GM12878 (cell line): Measurements from ENCODE around the gene FURIN. TPM values are rescaled to one million over a fixed set of nuclear protein-coding genes. Genes with fewer than 3 reads are reported as not detected.
"Not testable (repeated sequence)": the region's sequence is repeated elsewhere in the genome, so short reads cannot be mapped to it uniquely, and the experiment has no call there.

Experiments used
- ATAC-seq: fragments of 200-7000 bp; cut with Tn5 transposase; 3 replicates; pipeline ENCODE4 v1.9.1; 2020; ENCODE audit warnings: mild to moderate bottlenecking, moderate library complexity
- BruUV-seq: library from RNA; stranded (reverse); fragments of 400-500 nt; replicated peaks from 2 replicates; lab custom pipeline; 2021; lab: Mats Ljungman, UMichigan
- CTCF ChIA-PET: fragments of 300-600 bp; sonication (Branson Sonifier 250); formaldehyde crosslinking; extraction: SDS; loops from one replicate; lab custom pipeline; 2021; ENCODE audit warnings: inconsistent platforms; lab: Yijun Ruan, JAX
- POLR2A ChIA-PET: fragments of 350-600 bp; formaldehyde crosslinking; extraction: SDS; loops from one replicate; lab custom pipeline; 2021; ENCODE audit warnings: inconsistent platforms; lab: Charles Lee
- RAD21 ChIA-PET: fragments of 300-600 bp; sonication (Branson Sonifier 250); formaldehyde crosslinking; loops from one replicate; lab custom pipeline; 2023; ENCODE audit warnings: antibody characterized with exemption; ENCODE audit not compliant: unreplicated experiment; lab: Charles Lee
- SMC1A ChIA-PET: fragments of 300-600 bp; sonication (Branson Sonifier 250); formaldehyde crosslinking; loops from one replicate; lab custom pipeline; 2023; ENCODE audit not compliant: unreplicated experiment, uncharacterized antibody; lab: Charles Lee
- DNase-seq: peaks from one replicate; pipeline ENCODE4 v3.0.0-alpha.2; 2011; ENCODE audit warnings: low read depth, low spot score
- FAIRE-seq: peaks from 3 replicates; lab custom pipeline; 2011; peaks lifted over from hg19 to GRCh38; lab: Jason Lieb, UNC
- H2AFZ ChIP-seq: 2 replicates; pipeline ENCODE4 v1.6.0; 2011; ENCODE audit warnings: low read depth, low read length, control low read depth; ENCODE audit not compliant: control insufficient read depth
- H3K27ac ChIP-seq: 2 replicates; pipeline ENCODE4 v1.5.1; 2011; ENCODE audit warnings: control low read depth; ENCODE audit not compliant: control insufficient read depth, insufficient read depth
- H3K27me3 ChIP-seq, 2 experiments: replicated peaks in 1 of 2; 2 replicates each; pipeline versions ENCODE4 v1.6.0 to v1.6.1; 2011; ENCODE audit warnings: low read length in 1 of 2; ENCODE audit not compliant: control insufficient read depth in 2 of 2, insufficient read depth in 2 of 2
- H3K36me3 ChIP-seq, 2 experiments: 2 replicates each; pipeline ENCODE4 v1.5.1; 2011; ENCODE audit warnings: low read length in 1 of 2; ENCODE audit not compliant: control insufficient read depth in 2 of 2, insufficient read depth in 2 of 2
- H3K4me1 ChIP-seq: 2 replicates; pipeline ENCODE4 v1.6.1; 2011; ENCODE audit warnings: mild to moderate bottlenecking, low read length, moderate library complexity, mixed read lengths; ENCODE audit not compliant: control insufficient read depth, insufficient read depth
- H3K4me2 ChIP-seq: 2 replicates; pipeline ENCODE4 v1.6.0; 2011; ENCODE audit warnings: control low read depth; ENCODE audit not compliant: control insufficient read depth, insufficient read depth
- H3K4me3 ChIP-seq: fragments of 200-600 bp; sonication (generic); 2 replicates; pipeline ENCODE4 v1.5.1; 2016
- H3K79me2 ChIP-seq: 2 replicates; pipeline ENCODE4 v1.6.0; 2011; ENCODE audit warnings: low read length; ENCODE audit not compliant: control insufficient read depth, insufficient read depth
- H3K9ac ChIP-seq: 2 replicates; pipeline ENCODE4 v1.8.0; 2011; ENCODE audit warnings: low read length, control low read depth, mixed read lengths; ENCODE audit not compliant: control insufficient read depth, insufficient read depth
- H3K9me3 ChIP-seq: replicated peaks from 3 replicates; pipeline ENCODE4 v1.5.1; 2011; ENCODE audit warnings: mild to moderate bottlenecking, low read length; ENCODE audit not compliant: control insufficient read depth, insufficient read depth
- H4K20me1 ChIP-seq: 2 replicates; pipeline ENCODE4 v1.6.0; 2011; ENCODE audit not compliant: control insufficient read depth, insufficient read depth
- BACH1 ChIP-seq: fragments of 450-650 bp; IDR thresholded peaks from 2 replicates; pipeline ENCODE4 v1.6.1; 2017; ENCODE audit warnings: mild to moderate bottlenecking, borderline replicate concordance
- BCL3 ChIP-seq: IDR thresholded peaks from 2 replicates; pipeline ENCODE4 v1.6.1; 2011; ENCODE audit warnings: borderline replicate concordance, low read depth, mild to moderate bottlenecking, moderate library complexity, low read length; ENCODE audit not compliant: insufficient read depth, poor library complexity, severe bottlenecking
- CHD2 ChIP-seq: IDR thresholded peaks from 2 replicates; pipeline ENCODE4 v1.6.1; 2011; ENCODE audit warnings: low read depth, low read length, improper control_type of control experiment, borderline replicate concordance
- CREB1 ChIP-seq: IDR thresholded peaks from 2 replicates; pipeline ENCODE4 v1.6.1; 2012; ENCODE audit warnings: low read depth, mild to moderate bottlenecking, inconsistent platforms
- EP300 ChIP-seq, 2 experiments: fragments of 150-350 bp in 1 of 2; IDR thresholded peaks; 2 replicates each; pipeline ENCODE4 v1.6.1; 2011 to 2012; ENCODE audit warnings: low read depth in 2 of 2, low read length in 2 of 2, borderline replicate concordance in 1 of 2, improper control_type of control experiment in 1 of 2, inconsistent platforms in 1 of 2; ENCODE audit not compliant: control insufficient read depth in 1 of 2
- ETV6 ChIP-seq, 2 experiments: fragments of 450-650 bp in 1 of 2; IDR thresholded peaks in 1 of 2; conservative IDR thresholded peaks in 1 of 2; 2 replicates each; pipeline ENCODE4 v1.6.1; 2014; ENCODE audit warnings: antibody characterized with exemption in 1 of 2, borderline replicate concordance in 1 of 2, low read depth in 1 of 2, mild to moderate bottlenecking in 1 of 2, moderate library complexity in 1 of 2
- GATAD2B ChIP-seq: fragments of 450-650 bp; conservative IDR thresholded peaks from 2 replicates; pipeline ENCODE4 v1.6.1; 2017; ENCODE audit warnings: low read depth, mild to moderate bottlenecking, moderate library complexity
- IKZF2 ChIP-seq, 2 experiments: fragments of 450-650 bp; IDR thresholded peaks; 2 replicates each; pipeline ENCODE4 v1.6.1; 2017; ENCODE audit warnings: mild to moderate bottlenecking in 2 of 2, moderate library complexity in 2 of 2
- IRF4 ChIP-seq: IDR thresholded peaks from 2 replicates; pipeline ENCODE4 v1.6.1; 2011; ENCODE audit warnings: low read depth, low read length
- MEF2A ChIP-seq: IDR thresholded peaks from 2 replicates; pipeline ENCODE4 v1.6.1; 2011; ENCODE audit warnings: low read depth, mild to moderate bottlenecking, low read length, moderate library complexity; ENCODE audit not compliant: insufficient read depth
- MTA2 ChIP-seq: fragments of 450-650 bp; IDR thresholded peaks from 2 replicates; pipeline ENCODE4 v1.6.1; 2016; ENCODE audit warnings: low read depth, mild to moderate bottlenecking, moderate library complexity
- NKRF ChIP-seq: fragments of 450-650 bp; conservative IDR thresholded peaks from 2 replicates; pipeline ENCODE4 v1.6.1; 2017; ENCODE audit warnings: mild to moderate bottlenecking, moderate library complexity
- NR2F1 ChIP-seq: fragments of 450-650 bp; conservative IDR thresholded peaks from 2 replicates; pipeline ENCODE4 v1.6.1; 2017; ENCODE audit warnings: mild to moderate bottlenecking
- PML ChIP-seq: IDR thresholded peaks from 2 replicates; pipeline ENCODE4 v1.6.1; 2012; ENCODE audit warnings: low read length, inconsistent platforms
- RELB ChIP-seq: fragments of 450-650 bp; IDR thresholded peaks from 2 replicates; pipeline ENCODE4 v1.6.1; 2017; ENCODE audit warnings: low read depth, mild to moderate bottlenecking, moderate library complexity
- RUNX3 ChIP-seq: IDR thresholded peaks from 2 replicates; pipeline ENCODE4 v1.6.1; 2012; ENCODE audit warnings: low read length, inconsistent platforms
- TCF12 ChIP-seq: IDR thresholded peaks from 2 replicates; pipeline ENCODE4 v1.6.1; 2011; ENCODE audit warnings: low read depth, mild to moderate bottlenecking, low read length
- ZNF384 ChIP-seq: IDR thresholded peaks from 2 replicates; pipeline ENCODE4 v1.6.1; 2012; ENCODE audit warnings: low read depth, mild to moderate bottlenecking, low read length, improper control_type of control experiment, borderline replicate concordance
- WGBS: methylation state at CpG from one replicate; pipeline ENCODE4 v1.1.6; 2016; ENCODE audit warnings: low lambda C conversion rate; ENCODE audit not compliant: insufficient replicate concordance, insufficient coverage; ENCODE audit errors: missing lambda C conversion rate; 5-methylcytosine and 5-hydroxymethylcytosine counted together
- in situ Hi-C: fragments of 300-500 bp; cut with MboI; formaldehyde crosslinking; loops from 9 replicates; pipeline ENCODE4 v1.14.3; 2018; ENCODE audit warnings: mixed read lengths
- intact Hi-C: fragments of 100-400 bp; cut with micrococcal nuclease; formaldehyde crosslinking; loops from one replicate; pipeline ENCODE4 v1.14.2; 2022; ENCODE audit not compliant: unreplicated experiment
- polyA plus RNA-seq, 11 experiments: library from polyadenylated mRNA; depleted of rRNA in 4 of 11; unstranded in 6 of 11; stranded (reverse) in 5 of 11; fragments of >200 nt; fragmentation: Nextera tagmentation in 4 of 11; fragmentation: Illumina TruSeq in 1 of 11; extraction: Ambion mirVana in 4 of 11; extraction: Trizol in 1 of 11; gene quantifications; 1 replicate in 1 of 11; 2 replicates in 10 of 11; pipeline versions ENCODE4 v1.2.1 to v1.2.3, GENCODE V29; 2011 to 2016; ENCODE audit warnings: inconsistent platforms in 2 of 11, missing spikeins in 2 of 11, low read depth in 1 of 11
- total RNA-seq, 4 experiments: library from RNA; depleted of rRNA in 3 of 4; stranded (reverse); fragments of >200 nt in 3 of 4; fragmentation: Illumina TruSeq in 1 of 4; extraction: Trizol in 1 of 4; gene quantifications; 2 replicates each; pipeline versions ENCODE4 v1.2.1 to v1.2.3, GENCODE V29; 2013 to 2021

Gene FURIN
- total and polyA plus RNA-seq, 10 of the 15 experiments (the other 5 are each of a cell fraction or from before 2014, with no cell fraction given), result 0.47 to 39.9 (median 8.0) TPM

GRCh38 chr15:90897131-90897655, 28.8 kb downstream of the FURIN start:
- SMC1A ChIA-PET, result interaction anchor here (1.3 to 12.3 kb wide), 4 partner anchors 11 to 249 kb away, joined by 4 to 225 read pairs (median 14); partner anchors contain the start of genes HDDC3 and UNC45A
- in situ Hi-C loops, H3K9me3 ChIP-seq, H3K9ac ChIP-seq, intact Hi-C loops, H3K36me3 ChIP-seq, BruUV-seq, H3K4me3 ChIP-seq, H3K79me2 ChIP-seq, H3K27me3 ChIP-seq, H4K20me1 ChIP-seq, FAIRE-seq: not testable (repeated sequence)
- 20% methylated on average over 12 of the region's 14 CpGs for WGBS
- Histone ChIP-seq H2AFZ (peak overlapping the region; percentile 21), H3K27ac (peak overlapping the region; percentile 71), H3K4me1 (peaks cover 25% of the 10 kb centered on the region), H3K4me2 (peak overlapping the region; percentile 79; the same call in 1 of the 2 replicates)
- DNase-seq (peak; percentile 56), ATAC-seq (peak; percentile 83)
- POLR2A ChIA-PET, result interaction anchor here (0.6 to 5.4 kb wide), 6 partner anchors 29 to 1926 kb away, joined by 3 to 29 read pairs (median 5); partner anchors contain the start of genes HDDC3 and UNC45A
- RAD21 ChIA-PET, result interaction anchor here (1.1 to 5.0 kb wide), 6 partner anchors 11 to 578 kb away, joined by 3 to 58 read pairs (median 5); partner anchors contain the start of genes FES and HDDC3
- CTCF ChIA-PET, result interaction anchor here (0.6 to 15.1 kb wide), 4 partner anchors 11 to 129 kb away, joined by 3 to 480 read pairs (median 19); partner anchors contain the start of genes HDDC3 and UNC45A
- TF ChIP-seq CHD2 (peak; percentile 40; the same call in 1 of the 2 replicates), IRF4 (peak; percentile 85; the same call in 1 of the 2 replicates), EP300 (IDR thresholded peaks at IDR 0.05; ENCODE audit: borderline replicate concordance in 1 of 2, control insufficient read depth in 1 of 2, low read depth in 2 of 2, low read length in 2 of 2) (peak; percentile 88 to 94), NR2F1 (0 out of 2 replicates have a peak, but pooled peaks have one; percentile 19), GATAD2B (peak; percentile 35; the same call in 1 of the 2 replicates), CREB1 (peak; percentile 56; the same call in 1 of the 2 replicates), BACH1 (peak; percentile 47; the same call in 1 of the 2 replicates), ZNF384 (peak; percentile 93), PML (peak; percentile 77), ETV6 (conservative IDR thresholded peaks at IDR 0.05 in 1 of 2, IDR thresholded peaks at IDR 0.05 in 1 of 2; ENCODE audit: borderline replicate concordance in 1 of 2, low read depth in 1 of 2) (peak in 1 of 2 experiments; percentile 64; a peak in 1 of 4 replicates), RELB (peak; percentile 94), MTA2 (peak; percentile 87), MEF2A (peak; percentile 77), NKRF (0 out of 2 replicates have a peak, but pooled peaks have one; percentile 5), IKZF2 (IDR thresholded peaks at IDR 0.05) (peak; percentile 99), RUNX3 (peak; percentile 89), BCL3 (peak; percentile 62), TCF12 (peak; percentile 82)
